ENCODE data around the gene MGLL. TPM values are rescaled to one million over a fixed set of nuclear protein-coding genes. Genes with fewer than 3 reads are reported as not detected.
A peak's percentile ranks its signal among the peaks of the same experiment; 100 is the strongest.

The MGLL gene
- total and polyA plus RNA-seq, 9 donors = 4.5 to 22.4 (median 13.3) TPM

DNA sequence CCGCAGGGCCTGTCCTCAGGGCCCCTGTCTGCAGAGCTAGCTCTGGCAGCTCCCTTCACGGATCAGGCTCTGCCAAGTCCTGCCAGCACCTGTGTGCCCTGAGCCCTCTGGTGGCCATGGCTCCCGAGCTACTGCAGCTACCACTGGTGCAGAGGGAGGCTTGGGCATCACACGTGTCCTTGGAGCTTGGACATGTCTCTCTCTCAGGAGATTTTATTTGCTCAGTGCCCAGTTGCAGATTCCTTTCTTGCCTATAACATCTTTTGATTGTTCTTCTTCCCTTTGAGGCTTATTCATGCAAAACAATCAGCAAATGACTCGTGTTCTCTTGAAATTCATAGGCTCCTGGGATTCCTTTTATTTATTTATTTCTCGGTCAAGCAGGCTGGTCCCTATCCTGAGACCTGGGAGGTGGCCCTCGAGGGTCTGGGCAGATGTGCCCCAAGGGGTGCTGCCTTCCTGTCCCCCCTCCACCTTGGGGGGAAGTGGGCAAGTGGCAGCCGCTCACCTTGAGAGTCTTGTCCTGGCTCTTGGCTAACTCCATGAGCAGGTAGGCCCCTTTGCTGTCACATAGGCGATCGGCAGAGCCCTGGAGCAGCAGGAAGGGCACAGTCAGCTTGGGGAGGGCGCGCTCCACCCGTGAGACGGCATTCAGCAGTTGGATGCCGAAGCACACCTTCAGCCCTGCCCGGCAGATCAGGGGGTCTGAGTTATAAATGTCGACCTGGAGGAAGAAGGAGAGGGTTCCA lies 127.7 kb downstream of the MGLL start:
- H3K4me1 ChIP-seq (ENCODE audit: insufficient read depth) = peaks cover 12% of the 10 kb centered on the region
- intact Hi-C loops (cut with DNase I) = loop anchor here in 1 of 4 donors (5.0 kb wide), 1 partner anchor 128 kb away; the partner anchor contains the start of gene MGLL
- TF ChIP-seq, protein P1, sequence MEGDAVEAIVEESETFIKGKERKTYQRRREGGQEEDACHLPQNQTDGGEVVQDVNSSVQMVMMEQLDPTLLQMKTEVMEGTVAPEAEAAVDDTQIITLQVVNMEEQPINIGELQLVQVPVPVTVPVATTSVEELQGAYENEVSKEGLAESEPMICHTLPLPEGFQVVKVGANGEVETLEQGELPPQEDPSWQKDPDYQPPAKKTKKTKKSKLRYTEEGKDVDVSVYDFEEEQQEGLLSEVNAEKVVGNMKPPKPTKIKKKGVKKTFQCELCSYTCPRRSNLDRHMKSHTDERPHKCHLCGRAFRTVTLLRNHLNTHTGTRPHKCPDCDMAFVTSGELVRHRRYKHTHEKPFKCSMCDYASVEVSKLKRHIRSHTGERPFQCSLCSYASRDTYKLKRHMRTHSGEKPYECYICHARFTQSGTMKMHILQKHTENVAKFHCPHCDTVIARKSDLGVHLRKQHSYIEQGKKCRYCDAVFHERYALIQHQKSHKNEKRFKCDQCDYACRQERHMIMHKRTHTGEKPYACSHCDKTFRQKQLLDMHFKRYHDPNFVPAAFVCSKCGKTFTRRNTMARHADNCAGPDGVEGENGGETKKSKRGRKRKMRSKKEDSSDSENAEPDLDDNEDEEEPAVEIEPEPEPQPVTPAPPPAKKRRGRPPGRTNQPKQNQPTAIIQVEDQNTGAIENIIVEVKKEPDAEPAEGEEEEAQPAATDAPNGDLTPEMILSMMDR (IDR thresholded peaks at IDR 0.05) = no peak
- TF ChIP-seq POLR2A (IDR thresholded peaks at IDR 0.05) (no peak), EP300 (IDR thresholded peaks at IDR 0.05) (no peak)
- H3K9me3 ChIP-seq = no peaks in the 10 kb centered on the region
- peak in 1 of 5 donors; percentile 18 for DNase-seq
- no peaks in the 10 kb centered on the region for H3K36me3 ChIP-seq
- no peak overlapping the region for H3K4me3 ChIP-seq
- no peaks in the 10 kb centered on the region for H3K27me3 ChIP-seq
- H3K27ac ChIP-seq = no peak overlapping the region
- 87 to 89% (median 89%) methylated on average over 17 of the region's 17 CpGs for WGBS, 3 donors

DNA sequence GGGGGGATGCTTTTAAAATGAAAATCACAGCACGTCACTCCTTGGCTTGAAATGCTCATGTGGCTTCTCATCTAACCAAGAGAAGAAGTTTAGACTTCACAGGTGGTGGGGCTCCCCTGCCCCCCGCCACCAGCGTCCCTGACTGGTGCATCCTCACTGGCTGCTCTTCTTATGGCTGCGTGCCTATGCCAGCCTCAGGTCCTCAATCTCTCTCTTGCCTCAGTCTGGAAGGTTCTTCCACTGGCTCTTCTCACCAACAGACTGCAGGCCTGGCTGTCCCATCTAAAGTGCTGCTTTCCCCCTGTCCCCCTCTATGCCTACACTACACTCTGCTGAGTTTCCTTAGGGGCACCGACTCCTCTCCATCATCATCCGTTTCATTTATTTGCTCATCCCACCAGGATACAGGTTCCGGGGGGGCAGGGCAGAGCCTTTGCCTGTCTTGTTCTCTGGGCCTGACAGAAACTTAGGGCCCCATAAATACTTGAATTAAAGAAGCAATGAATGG lies 128.9 kb downstream of the MGLL start:
- peak in 1 of 5 donors; percentile 2 for DNase-seq
- intact Hi-C loops (cut with DNase I) = no loop called here
- H3K27me3 ChIP-seq = no peaks in the 10 kb centered on the region
- H3K4me1 ChIP-seq (ENCODE audit: insufficient read depth) = peaks cover 12% of the 10 kb centered on the region
- TF ChIP-seq, protein P1 (IDR thresholded peaks at IDR 0.05) = no peak
- no peaks in the 10 kb centered on the region for H3K9me3 ChIP-seq
- no peak overlapping the region for H3K4me3 ChIP-seq
- no peaks in the 10 kb centered on the region for H3K36me3 ChIP-seq
- no peak overlapping the region for H3K27ac ChIP-seq
- 81 to 91% (median 88%) methylated on average over 7 of the region's 7 CpGs for WGBS, 3 donors

DNA sequence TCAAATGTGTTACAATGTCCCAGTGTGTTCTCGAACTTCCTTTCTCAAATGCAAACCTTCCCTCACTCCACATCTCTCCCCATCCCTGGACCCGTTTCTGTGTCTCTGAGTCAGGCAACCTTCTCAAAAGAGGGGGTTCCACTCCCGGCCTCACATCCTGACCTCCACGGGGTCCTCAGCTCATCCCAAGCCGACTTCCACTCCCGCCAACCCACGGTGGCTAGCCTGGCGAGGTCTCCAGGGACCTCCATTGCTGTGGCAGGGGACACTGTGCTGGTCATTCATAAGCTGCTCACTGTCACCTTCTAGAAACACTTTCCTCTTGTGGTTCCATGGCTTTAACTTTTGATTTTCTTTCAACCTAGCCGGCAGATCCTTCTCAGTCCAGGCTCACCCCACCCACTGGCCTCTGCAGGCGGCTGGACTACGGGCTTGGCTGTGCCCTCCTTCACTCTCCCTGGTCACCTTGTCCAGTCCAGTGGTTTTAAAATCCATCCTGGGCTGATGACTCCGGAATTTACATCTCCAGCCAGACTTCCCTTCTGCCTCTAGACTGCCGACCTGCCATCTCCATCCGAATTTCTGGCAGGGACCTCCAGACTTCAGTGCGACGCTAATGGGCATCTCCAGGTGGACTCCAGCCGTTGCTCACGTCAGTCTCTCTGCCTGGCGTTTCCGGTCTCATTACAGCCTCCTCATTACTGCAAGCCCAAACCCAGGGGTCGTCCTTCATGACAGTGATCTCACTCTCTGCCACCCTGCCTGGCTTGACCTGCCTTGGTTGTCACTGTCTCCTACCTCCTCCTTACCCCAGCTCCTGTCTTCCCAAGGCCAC lies 129.6 kb downstream of the MGLL start:
- peak in 1 of 5 donors; percentile 2 for DNase-seq
- no peaks in the 10 kb centered on the region for H3K9me3 ChIP-seq
- no peaks in the 10 kb centered on the region for H3K27me3 ChIP-seq
- intact Hi-C loops (cut with DNase I) = no loop called here
- peaks cover 8% of the 10 kb centered on the region for H3K4me1 ChIP-seq (ENCODE audit: insufficient read depth)
- no peak overlapping the region for H3K4me3 ChIP-seq
- 89 to 90% (median 90%) methylated on average over 21 of the region's 21 CpGs for WGBS, 3 donors
- H3K27ac ChIP-seq = no peak overlapping the region
- no peak for TF ChIP-seq POLR2A (IDR thresholded peaks at IDR 0.05)
- TF ChIP-seq, protein P1 (IDR thresholded peaks at IDR 0.05) = no peak
- no peak for TF ChIP-seq EP300 (IDR thresholded peaks at IDR 0.05)
- no peaks in the 10 kb centered on the region for H3K36me3 ChIP-seq

DNA sequence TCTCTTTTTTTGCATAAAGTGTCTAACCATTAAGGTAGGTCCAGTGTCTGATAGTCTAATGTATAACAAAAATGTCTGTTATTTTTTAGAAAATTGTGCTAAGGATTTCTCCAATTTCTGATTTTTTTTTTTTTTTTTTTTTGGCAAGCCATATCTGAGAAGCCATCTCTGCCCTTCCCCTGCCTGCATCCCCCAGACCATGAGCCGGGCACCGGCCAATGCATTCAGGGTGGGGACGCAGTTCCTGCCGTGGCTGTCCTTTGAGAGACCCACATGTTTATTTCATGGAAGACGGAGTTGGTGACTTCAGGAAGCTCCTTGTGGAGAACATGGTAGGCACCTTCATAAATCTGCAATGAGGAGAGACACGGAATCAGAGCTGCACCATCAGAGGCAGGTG lies 130.3 kb downstream of the MGLL start:
- H3K27ac ChIP-seq = no peak overlapping the region
- intact Hi-C loops (cut with DNase I) = no loop called here
- no peaks in the 10 kb centered on the region for H3K9me3 ChIP-seq
- no peak overlapping the region for H3K4me3 ChIP-seq
- H3K4me1 ChIP-seq (ENCODE audit: insufficient read depth) = peaks cover 5% of the 10 kb centered on the region
- no peaks in the 10 kb centered on the region for H3K27me3 ChIP-seq
- DNase-seq = peak in 1 of 5 donors; percentile 9
- 94 to 95% (median 95%) methylated on average over 6 of the region's 6 CpGs for WGBS, 3 donors
- TF ChIP-seq, protein P1 (IDR thresholded peaks at IDR 0.05) = no peak
- no peaks in the 10 kb centered on the region for H3K36me3 ChIP-seq

Measured in ovary (tissue), 9 donors.